ENCODE data around the gene SNAI3. TPM values are rescaled to one million over a fixed set of nuclear protein-coding genes. Genes with fewer than 3 reads are reported as not detected.

SNAI3 gene
- polyA plus RNA-seq, 1 experiment, result 0.04 TPM

DNA sequence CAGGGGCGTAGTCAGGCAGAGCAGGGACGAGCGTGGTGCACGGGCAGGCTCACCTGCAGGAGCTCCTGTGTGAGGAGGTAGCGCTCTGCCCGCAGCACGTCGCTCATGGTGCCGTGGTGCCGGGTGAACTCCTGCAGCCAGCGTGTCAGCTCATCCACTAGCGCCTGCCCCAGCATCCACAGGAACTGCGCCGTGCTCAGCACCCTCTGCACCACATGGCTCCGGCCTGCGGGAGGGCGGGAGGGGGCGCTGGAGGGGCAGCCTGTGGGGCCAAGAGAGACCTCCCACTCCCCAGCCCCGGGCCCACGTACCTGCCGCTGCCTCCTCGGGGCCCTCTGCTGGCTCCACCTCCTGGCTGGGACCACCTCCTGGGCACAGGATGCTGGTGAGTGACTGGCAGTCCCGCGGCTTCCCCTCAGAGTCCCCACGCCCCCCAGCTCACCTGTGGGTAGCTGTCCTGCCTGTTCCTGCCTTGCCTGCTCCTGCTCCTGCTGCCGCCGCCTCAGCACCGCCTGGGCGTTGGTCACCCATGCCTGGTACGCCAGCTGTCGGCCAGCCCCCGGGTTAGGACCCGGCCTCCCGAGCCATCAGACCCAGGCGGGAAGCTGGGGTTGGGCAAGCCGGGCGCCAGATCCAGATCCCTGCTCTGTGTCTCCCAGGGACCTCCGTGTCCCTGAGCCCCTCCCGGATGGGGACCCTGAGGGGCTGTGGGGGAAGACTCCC is 36.6 kb upstream of the SNAI3 start:
- Histone ChIP-seq H3K4me3 (ENCODE audit: low read depth, low read length) (no peak overlapping the region), H3K27me3 (ENCODE audit: control insufficient read depth, insufficient read depth, low read length) (no peaks in the 10 kb centered on the region), H3K9me3 (ENCODE audit: control insufficient read depth, insufficient read depth, low read length) (no peaks in the 10 kb centered on the region; the same call in 1 of the 2 replicates), H3K27ac (ENCODE audit: low read depth, low read length) (no peak overlapping the region)
- CTCF ChIA-PET, result interaction anchor here (0.6 to 1.5 kb wide), 3 partner anchors 15 to 38 kb away, joined by 3 to 6 read pairs (median 3); no protein-coding TSS in a partner anchor
- POLR2A ChIA-PET, result no interaction called here
- no peak for DNase-seq (ENCODE audit: low read depth, low spot score)
- TF ChIP-seq, protein P1, sequence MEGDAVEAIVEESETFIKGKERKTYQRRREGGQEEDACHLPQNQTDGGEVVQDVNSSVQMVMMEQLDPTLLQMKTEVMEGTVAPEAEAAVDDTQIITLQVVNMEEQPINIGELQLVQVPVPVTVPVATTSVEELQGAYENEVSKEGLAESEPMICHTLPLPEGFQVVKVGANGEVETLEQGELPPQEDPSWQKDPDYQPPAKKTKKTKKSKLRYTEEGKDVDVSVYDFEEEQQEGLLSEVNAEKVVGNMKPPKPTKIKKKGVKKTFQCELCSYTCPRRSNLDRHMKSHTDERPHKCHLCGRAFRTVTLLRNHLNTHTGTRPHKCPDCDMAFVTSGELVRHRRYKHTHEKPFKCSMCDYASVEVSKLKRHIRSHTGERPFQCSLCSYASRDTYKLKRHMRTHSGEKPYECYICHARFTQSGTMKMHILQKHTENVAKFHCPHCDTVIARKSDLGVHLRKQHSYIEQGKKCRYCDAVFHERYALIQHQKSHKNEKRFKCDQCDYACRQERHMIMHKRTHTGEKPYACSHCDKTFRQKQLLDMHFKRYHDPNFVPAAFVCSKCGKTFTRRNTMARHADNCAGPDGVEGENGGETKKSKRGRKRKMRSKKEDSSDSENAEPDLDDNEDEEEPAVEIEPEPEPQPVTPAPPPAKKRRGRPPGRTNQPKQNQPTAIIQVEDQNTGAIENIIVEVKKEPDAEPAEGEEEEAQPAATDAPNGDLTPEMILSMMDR (IDR thresholded peaks at IDR 0.05; ENCODE audit: low read depth, low read length), result no peak

DNA sequence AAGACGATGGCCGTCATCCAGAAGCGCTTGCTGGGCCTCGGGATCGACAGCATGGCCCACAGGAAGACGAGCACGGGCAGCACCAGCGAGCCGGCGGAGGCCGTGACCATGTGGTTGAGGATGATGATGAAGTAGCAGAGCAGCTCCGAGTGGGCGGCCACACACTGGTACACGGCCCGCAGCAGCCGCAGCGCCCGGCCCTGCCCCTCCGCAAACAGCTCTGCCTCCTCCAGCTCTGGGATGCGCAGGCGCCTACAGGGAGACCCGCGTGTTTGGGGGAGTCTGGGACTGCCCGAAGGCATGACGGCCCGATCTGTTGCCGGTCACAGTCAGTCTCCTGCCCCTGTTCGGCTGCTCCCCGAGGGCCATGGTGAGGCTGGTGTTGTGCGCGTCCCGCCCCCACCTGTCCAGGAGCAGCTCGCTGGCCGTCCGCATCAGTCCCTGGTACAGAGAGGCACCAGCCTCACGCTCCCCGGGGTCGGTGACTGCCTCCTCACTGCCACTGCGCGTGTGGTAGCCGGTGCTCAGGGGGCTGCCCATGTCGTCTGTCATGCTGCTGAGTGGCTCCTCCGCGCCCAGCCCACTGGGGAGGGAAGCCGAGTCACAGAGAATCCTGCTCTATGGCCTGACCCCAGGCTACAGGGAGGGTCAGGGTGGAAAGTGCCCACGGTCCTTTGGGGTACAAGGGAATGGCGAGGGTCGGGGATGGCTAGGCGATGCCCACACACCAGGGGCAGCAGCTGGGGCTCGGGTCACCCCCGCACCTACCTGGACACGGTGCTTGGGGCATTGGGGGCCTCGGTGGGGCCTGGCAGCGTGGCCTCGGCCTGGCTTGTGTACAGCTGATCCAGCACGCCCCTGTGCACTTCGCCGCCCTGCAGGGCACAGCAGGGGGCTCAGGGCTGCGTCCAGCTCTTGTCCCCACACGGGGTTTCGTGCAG is 35.8 kb upstream of the SNAI3 start:
- no peak overlapping the region for H3K27ac ChIP-seq (ENCODE audit: low read depth, low read length)
- no peak for DNase-seq (ENCODE audit: low read depth, low spot score)
- H3K27me3 ChIP-seq (ENCODE audit: control insufficient read depth, insufficient read depth, low read length), result no peaks in the 10 kb centered on the region
- ChIA-PET CTCF (interaction anchor here (0.6 to 1.5 kb wide), 3 partner anchors 16 to 37 kb away, joined by 3 to 6 read pairs (median 3); no protein-coding TSS in a partner anchor), POLR2A (no interaction called here)
- no peaks in the 10 kb centered on the region; the same call in 1 of the 2 replicates for H3K9me3 ChIP-seq (ENCODE audit: control insufficient read depth, insufficient read depth, low read length)
- TF ChIP-seq, protein P1 (IDR thresholded peaks at IDR 0.05; ENCODE audit: low read depth, low read length), result no peak
- no peak overlapping the region for H3K4me3 ChIP-seq (ENCODE audit: low read depth, low read length)

- Histone ChIP-seq H3K27me3 (ENCODE audit: control insufficient read depth, insufficient read depth, low read length) (no peaks in the 10 kb centered on the region), H3K9me3 (ENCODE audit: control insufficient read depth, insufficient read depth, low read length) (peaks cover 4% of the 10 kb centered on the region; the same call in 1 of the 2 replicates), H3K27ac (ENCODE audit: low read depth, low read length) (no peak overlapping the region), H3K4me3 (ENCODE audit: low read depth, low read length) (no peak overlapping the region)
- CTCF ChIA-PET, result interaction anchor here (1.2 kb wide), 1 partner anchor 16 kb away, joined by 5 read pairs; no protein-coding TSS in a partner anchor
- TF ChIP-seq, protein P1 (IDR thresholded peaks at IDR 0.05; ENCODE audit: low read depth, low read length), result no peak
- POLR2A ChIA-PET, result no interaction called here
- DNase-seq (ENCODE audit: low read depth, low spot score), result no peak
Measured at GRCh38 chr16:88721236-88721635, 34.9 kb upstream of the SNAI3 start.

DNA sequence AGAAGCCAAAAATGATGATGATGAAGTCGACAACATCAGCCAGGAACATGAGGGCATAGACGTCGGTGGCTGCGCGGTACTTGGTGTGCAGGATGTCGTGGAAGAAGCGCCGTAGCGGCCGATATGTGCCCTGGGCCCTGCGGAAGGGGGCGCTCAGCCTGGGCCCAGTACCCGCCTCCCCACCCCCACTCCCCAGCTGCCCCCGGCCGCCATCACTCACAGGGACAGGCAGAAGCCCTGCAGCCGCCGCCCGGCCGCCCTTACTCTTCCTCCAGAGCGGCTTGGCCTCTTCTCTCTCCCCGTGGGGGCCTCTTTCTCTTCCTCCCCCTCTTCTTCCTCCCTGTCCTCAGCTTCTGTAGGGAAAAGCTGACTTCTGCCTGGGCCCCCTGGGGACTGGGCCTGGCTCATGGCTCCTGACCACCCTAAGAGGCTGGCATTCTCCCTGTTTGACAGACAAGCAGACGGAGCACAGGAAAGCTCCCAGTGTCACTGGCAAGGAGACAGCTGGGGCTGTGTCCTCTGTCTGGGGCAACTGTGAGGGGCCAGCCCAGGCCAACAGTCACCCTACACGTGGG is 34.2 kb upstream of the SNAI3 start:
- TF ChIP-seq, protein P1 (IDR thresholded peaks at IDR 0.05; ENCODE audit: low read depth, low read length), result no peak
- no peak overlapping the region for H3K27ac ChIP-seq (ENCODE audit: low read depth, low read length)
- no peaks in the 10 kb centered on the region for H3K27me3 ChIP-seq (ENCODE audit: control insufficient read depth, insufficient read depth, low read length)
- POLR2A ChIA-PET, result no interaction called here
- no peak overlapping the region for H3K4me3 ChIP-seq (ENCODE audit: low read depth, low read length)
- H3K9me3 ChIP-seq (ENCODE audit: control insufficient read depth, insufficient read depth, low read length), result peaks cover 10% of the 10 kb centered on the region; the same call in 1 of the 2 replicates
- CTCF ChIA-PET, result interaction anchor here (1.2 kb wide), 1 partner anchor 17 kb away, joined by 5 read pairs; no protein-coding TSS in a partner anchor
- no peak for DNase-seq (ENCODE audit: low read depth, low spot score)
